ENCODE results near the gene ZC3H4. TPM values are rescaled to one million over a fixed set of nuclear protein-coding genes. Genes with fewer than 3 reads are reported as not detected.

The ZC3H4 gene
- total and polyA plus RNA-seq, 2 donors = 12.1 to 14.3 TPM

DNA sequence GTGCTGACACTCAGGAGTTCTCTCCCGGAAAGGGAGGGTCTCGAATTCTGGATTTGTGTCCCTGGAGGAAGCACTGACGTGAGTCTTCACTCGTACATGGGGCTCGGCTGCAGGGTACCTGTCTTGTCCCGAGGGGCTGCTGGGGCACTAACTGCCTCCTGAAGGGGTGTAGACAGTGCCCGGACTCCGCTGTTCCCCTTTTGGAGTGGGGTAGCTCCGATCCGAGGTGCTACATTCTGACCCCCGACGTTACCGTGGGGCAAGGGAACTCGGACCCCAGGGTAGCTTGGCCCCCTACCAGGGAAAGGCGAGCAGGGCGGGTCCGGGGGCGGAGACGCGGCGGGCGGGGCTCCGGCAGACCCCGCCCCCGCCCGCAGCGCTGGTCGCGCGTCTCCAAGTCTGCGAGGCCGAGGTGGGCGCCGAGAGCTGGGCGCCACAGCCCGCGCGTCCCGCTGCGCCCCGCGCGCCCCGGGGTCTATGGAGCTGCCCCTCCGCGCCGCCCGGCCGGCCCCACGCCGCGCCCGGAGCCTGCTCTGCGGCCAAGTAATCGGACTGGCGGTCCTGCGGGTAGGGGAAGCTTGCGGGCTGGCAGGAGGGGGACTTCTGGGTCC, 94.0 kb downstream of the ZC3H4 start, which contains the start of gene NPAS1:
TSS of gene NPAS1 (plus strand) at position 407 of the 611 bp plus-strand sequence. CDS start 1,211 bp downstream, outside the sequence.
- no peak for DNase-seq (ENCODE audit: low read depth in 6 of 9, low spot score in 9 of 9)
- H3K9me3 ChIP-seq (ENCODE audit: control insufficient read depth in 2 of 2, insufficient read depth in 1 of 2, low read length in 1 of 2) = peaks cover 0 to 10% of the 10 kb centered on the region in 2 donors
- H3K4me1 ChIP-seq (ENCODE audit: control insufficient read depth in 2 of 2, insufficient read depth in 2 of 2, low read length in 2 of 2) = peaks cover 0 to 9% of the 10 kb centered on the region in 2 donors
- no peak within 1 kb of the TSS for H3K27ac ChIP-seq (ENCODE audit: low read depth in 1 of 2, low read length in 1 of 2)
- peak within 1 kb of the TSS in 1 of 2 donors; percentile 9 for H3K4me3 ChIP-seq (ENCODE audit: low read length in 2 of 2)
- WGBS = 4% methylated on average over 58 of the region's 58 CpGs
- no peaks in the 10 kb centered on the region for H3K36me3 ChIP-seq (ENCODE audit: control insufficient read depth in 2 of 2, insufficient read depth in 2 of 2, low read length in 1 of 2)
- H3K27me3 ChIP-seq (ENCODE audit: control insufficient read depth in 2 of 2, insufficient read depth in 1 of 2, low read length in 1 of 2) = peaks cover 62 to 84% of the 10 kb centered on the region in 2 donors

DNA sequence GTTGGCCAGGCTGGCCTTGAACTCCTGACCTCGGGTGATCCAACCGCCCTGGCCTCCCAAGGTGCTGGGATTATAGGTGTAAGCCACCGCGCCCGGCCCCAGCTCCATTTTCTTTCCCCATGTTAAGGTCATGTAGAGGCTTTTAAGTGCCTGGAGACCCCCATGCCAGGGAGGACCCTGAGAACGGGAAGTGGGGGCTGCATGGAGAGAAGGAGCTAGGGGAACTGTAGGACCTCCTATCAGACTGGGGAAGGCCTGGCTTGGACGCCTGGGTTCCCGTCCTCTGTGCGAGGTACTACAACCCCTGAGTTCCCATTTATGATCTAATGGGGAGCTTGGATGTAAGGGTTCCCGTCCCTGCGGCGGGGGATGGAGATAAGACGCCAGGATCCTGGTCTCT, 94.7 kb downstream of the ZC3H4 start:
- no peaks in the 10 kb centered on the region for H3K36me3 ChIP-seq (ENCODE audit: control insufficient read depth in 2 of 2, insufficient read depth in 2 of 2, low read length in 1 of 2)
- DNase-seq (ENCODE audit: low read depth in 6 of 9, low spot score in 9 of 9) = no peak
- peaks cover 55 to 78% of the 10 kb centered on the region in 2 donors for H3K27me3 ChIP-seq (ENCODE audit: control insufficient read depth in 2 of 2, insufficient read depth in 1 of 2, low read length in 1 of 2)

More for the DNA sequence above, 94.7 kb downstream of the ZC3H4 start:
- Histone ChIP-seq H3K4me1 (ENCODE audit: control insufficient read depth in 2 of 2, insufficient read depth in 2 of 2, low read length in 2 of 2) (peaks cover 0 to 9% of the 10 kb centered on the region in 2 donors), H3K27ac (ENCODE audit: low read depth in 1 of 2, low read length in 1 of 2) (no peak overlapping the region), H3K9me3 (ENCODE audit: control insufficient read depth in 2 of 2, insufficient read depth in 1 of 2, low read length in 1 of 2) (peaks cover 0 to 10% of the 10 kb centered on the region in 2 donors), H3K4me3 (ENCODE audit: low read length in 2 of 2) (no peak overlapping the region)
- 48% methylated on average over 13 of the region's 13 CpGs for WGBS

Other genes starting within 250 kb of the ZC3H4 start
- 0.09 TPM for gene NPAS1, start 93.9 kb downstream of the ZC3H4 start, total RNA-seq
- gene NPAS1, start 93.9 kb downstream of the ZC3H4 start, polyA plus RNA-seq = 0.46 TPM
- gene TMEM160, start 65.2 kb downstream of the ZC3H4 start, total RNA-seq = 31.4 TPM
- 5.0 TPM for gene TMEM160, start 65.2 kb downstream of the ZC3H4 start, polyA plus RNA-seq
- 93.3 TPM for gene SAE1, start 17.1 kb upstream of the ZC3H4 start, total RNA-seq
- 40.5 TPM for gene SAE1, start 17.1 kb upstream of the ZC3H4 start, polyA plus RNA-seq
- 5.8 TPM for gene BBC3, start 117.4 kb upstream of the ZC3H4 start, total RNA-seq
- 15.1 TPM for gene BBC3, start 117.4 kb upstream of the ZC3H4 start, polyA plus RNA-seq
- gene CCDC9, start 142.7 kb upstream of the ZC3H4 start, total RNA-seq = 4.9 TPM
- gene CCDC9, start 142.7 kb upstream of the ZC3H4 start, polyA plus RNA-seq = 27.4 TPM
- 2.9 TPM for gene INAFM1, start 161.1 kb upstream of the ZC3H4 start, total RNA-seq
- 11.1 TPM for gene INAFM1, start 161.1 kb upstream of the ZC3H4 start, polyA plus RNA-seq
- gene C5AR1, start 196.1 kb upstream of the ZC3H4 start, total RNA-seq = 2.2 TPM
- gene C5AR1, start 196.1 kb upstream of the ZC3H4 start, polyA plus RNA-seq = 17.8 TPM
- gene C5AR2, start 218.4 kb upstream of the ZC3H4 start, total RNA-seq = 0.52 TPM
- 0.78 TPM for gene C5AR2, start 218.4 kb upstream of the ZC3H4 start, polyA plus RNA-seq
- 5.2 TPM for gene DHX34, start 235.5 kb upstream of the ZC3H4 start, total RNA-seq
- 16.0 TPM for gene DHX34, start 235.5 kb upstream of the ZC3H4 start, polyA plus RNA-seq